Caki2 (cell line): ENCODE data around the gene STYX. TPM values are rescaled to one million over a fixed set of nuclear protein-coding genes. Genes with fewer than 3 reads are reported as not detected.

Source experiments
- DNase-seq: peaks from one replicate; pipeline ENCODE4 v3.0.0-alpha.2; 2015; ENCODE audit warnings: low read depth
- in situ Hi-C: cut with HindIII; loops from 2 replicates; pipeline ENCODE4 v1.10.0; 2016; ENCODE audit warnings: low sequenced_read_pairs, low pct_unique_long_range_greater_than_20kb, mixed read lengths
- total RNA-seq: library from RNA; depleted of rRNA; stranded (reverse); fragments of >200 nt; shearing (Covaris generic); gene quantifications from 2 replicates; pipeline ENCODE4 v1.2.3, GENCODE V29; 2014; ENCODE audit warnings: low replicate concordance; rRNA removed

STYX gene, protein sequence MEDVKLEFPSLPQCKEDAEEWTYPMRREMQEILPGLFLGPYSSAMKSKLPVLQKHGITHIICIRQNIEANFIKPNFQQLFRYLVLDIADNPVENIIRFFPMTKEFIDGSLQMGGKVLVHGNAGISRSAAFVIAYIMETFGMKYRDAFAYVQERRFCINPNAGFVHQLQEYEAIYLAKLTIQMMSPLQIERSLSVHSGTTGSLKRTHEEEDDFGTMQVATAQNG
- 6.1 and 10.4 TPM in 2 replicates for total RNA-seq

DNA sequence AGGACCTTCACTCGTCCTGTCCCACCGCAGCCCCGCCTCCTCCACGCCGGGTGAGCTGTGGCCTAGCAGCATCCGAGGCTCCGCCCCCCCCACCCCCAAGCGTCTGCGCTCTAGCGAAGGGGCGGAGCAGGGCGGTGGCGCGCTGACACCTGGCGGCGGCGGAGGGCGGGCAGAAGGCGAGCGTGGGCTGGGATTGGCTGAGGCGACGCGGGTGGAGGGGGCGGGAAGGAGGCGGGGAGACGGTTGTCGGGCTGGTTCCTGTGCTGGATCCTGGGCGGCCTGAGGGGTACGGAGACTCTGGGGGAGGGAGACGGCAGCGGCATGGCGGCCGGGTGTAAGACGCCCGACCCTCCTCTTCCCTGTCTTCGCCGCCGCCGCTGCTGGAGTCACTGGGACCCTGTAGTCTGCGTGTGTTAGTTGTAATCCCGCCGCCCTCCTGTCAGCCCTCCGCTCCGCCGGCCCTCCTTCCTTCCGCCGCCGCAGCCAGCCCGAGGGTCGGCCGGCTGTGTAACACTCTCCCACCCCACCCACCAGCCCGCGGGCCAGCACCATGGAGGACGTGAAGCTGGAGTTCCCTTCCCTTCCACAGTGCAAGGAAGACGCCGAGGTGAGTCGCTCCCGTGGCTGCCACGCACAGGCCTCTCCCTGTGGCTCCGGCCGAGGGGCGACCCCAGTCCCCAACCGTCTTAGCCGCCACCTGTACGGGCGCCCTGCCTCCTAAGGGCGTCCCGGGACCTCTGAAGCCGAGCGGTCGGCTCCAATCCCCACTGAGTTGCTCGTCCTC lies at the start of gene STYX:
TSS of gene STYX (plus strand) at position 242 of the 784 bp plus-strand sequence. CDS start at position 551, 309 bp downstream.
- in situ Hi-C loops, result no loop called here
- DNase-seq, result peak; percentile 95

DNA sequence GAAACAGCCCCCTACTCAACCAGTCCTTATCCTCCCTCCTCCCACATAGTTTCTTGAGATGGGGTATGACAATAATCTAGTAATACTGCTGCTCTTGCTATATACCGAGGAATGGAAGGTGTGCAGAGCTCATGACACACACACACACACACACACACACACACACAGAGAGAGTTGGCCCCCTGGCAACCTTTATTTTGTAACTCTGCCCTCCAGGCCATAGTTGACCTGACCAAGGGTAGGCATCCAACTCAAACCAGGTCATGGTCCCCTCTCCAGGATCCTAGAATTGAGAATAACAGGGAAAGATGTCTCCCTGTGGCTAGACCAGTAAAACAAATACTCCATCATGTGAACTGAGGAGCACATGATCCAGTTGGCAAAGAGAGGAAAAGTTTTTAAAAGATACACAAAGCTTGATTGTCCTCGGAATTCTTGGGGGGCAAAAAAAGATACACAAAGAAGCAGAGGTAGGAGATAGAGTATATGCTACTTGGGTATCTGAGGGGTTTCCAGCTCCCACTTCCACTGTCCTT lies 45.9 kb upstream of the STYX start:
- in situ Hi-C loops, result no loop called here
- DNase-seq, result no peak

DNA sequence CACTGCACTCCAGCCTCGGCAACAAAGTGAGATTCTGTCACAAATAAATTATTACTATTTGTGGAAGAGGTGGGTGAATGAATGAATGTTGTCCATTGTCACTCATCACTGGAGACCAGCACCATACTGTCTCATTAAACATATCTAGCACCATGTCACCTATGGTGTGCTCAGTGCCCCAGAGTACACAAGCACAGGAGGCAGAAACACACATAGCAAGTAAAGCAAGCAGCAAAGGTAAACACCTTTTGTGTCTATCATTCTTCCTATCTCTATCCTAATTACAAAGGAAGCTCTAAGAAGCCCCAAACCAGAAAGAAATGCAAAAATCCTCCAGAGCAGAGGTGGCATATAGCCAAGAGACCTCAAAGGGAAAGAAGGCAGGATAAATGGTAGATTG lies 43.8 kb upstream of the STYX start:
- no peak for DNase-seq
- in situ Hi-C loops, result no loop called here

DNA sequence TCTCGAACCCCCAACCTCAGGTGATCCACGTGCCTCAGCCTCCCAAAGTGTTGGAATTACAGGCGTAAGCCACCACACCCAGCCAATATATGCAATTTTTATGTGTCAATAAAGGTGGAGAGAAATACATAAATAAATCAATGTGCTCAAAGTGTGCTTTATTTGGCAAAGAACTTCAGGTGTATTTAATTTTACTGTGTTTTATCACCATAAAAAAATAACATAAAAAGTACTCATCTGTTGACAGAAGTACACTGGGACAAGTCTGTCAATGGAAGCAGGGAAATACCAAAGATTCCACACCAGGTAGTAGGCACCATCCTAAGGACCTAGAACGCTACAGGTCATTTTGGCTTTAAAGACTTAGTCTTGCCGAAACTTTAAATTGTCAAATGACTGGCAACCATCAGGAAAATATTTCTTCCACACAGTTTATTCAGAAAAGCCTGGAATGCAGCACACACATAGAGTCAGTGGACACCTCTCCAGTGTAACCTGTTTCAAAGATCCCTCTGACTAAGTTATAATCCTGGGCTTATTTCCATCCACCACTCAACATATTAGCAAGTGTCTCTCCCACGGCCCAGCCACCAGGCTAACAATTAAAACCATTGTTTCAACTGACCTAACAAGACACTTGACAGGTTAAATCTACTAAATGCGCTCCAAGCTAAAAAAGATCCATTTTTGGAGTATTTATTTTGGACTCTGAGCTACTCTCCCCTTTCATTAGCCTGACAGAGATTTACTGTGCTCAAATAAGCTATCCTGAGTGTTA lies 38.8 kb upstream of the STYX start:
- in situ Hi-C loops, result no loop called here
- DNase-seq, result no peak

DNA sequence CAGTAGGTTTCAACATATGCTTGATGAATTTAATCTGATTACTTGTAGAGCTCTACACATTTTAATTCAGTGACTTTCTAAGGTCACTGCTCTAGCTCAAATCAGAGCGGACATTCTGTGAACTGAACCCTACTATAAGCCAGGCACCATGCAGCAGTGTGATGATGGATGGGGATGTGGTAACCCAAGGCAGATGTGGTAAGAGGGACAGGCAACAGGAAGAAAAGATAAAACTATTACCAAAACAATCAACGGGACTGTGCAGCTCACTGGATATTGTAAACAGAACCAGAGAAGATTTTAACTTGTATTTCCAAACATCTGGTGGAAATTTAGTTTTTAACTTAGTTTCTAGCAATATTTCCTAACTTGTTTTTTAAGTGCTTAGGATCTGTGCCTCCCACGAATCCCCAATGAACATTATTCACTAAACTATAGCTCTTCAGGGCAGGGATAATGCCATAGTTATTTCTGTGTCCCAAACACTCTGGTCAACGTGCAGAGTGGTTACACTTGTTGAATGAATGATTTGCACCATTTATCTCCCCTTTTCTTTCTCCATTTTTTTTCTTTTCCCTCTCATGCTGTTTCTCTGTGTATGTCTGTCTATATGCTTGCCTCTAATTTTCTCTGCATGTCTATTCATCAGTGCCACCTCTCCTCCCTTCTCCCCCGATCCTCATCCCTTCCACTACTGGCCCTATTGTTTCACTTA lies 37.6 kb upstream of the STYX start:
- in situ Hi-C loops, result no loop called here
- DNase-seq, result no peak

DNA sequence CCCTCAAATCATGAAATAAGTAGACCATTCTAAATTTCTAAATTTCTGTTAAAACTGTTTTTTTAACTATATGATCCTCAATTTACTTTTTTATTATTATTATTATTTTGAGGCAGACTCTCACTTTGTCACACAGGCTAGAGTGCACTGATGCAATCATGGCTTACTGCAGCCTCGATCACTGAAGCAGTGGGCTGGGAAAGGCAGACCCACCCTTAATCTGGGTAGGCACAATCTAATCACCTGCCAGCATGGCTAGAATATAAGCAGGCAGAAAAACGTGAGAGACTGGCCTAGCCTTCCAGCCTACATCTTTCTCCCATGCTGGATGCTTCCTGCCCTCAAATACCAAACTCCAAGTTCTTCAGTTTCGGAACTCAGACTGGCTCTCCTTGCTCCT lies 36.9 kb upstream of the STYX start:
- DNase-seq, result no peak
- in situ Hi-C loops, result no loop called here

DNA sequence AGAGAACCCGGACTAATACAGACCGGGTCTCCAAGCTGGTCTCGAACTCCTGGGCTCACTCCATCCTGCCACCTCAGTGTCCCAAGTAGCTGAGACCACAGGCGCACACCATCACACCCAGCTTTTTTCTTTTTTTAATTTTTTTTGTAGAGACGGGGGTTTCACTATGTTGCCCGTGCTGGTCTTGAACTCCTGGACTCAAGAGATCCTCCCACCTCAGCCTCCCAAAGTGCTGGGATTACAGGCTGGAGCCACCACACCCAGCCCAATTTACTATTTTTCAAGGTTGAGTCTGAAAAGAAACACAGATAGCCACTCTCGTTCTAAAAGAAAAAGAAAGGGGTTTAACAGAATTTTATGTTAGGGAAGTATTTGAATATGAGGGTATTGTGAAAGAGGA lies 36.4 kb upstream of the STYX start:
- in situ Hi-C loops, result no loop called here
- DNase-seq, result no peak

DNA sequence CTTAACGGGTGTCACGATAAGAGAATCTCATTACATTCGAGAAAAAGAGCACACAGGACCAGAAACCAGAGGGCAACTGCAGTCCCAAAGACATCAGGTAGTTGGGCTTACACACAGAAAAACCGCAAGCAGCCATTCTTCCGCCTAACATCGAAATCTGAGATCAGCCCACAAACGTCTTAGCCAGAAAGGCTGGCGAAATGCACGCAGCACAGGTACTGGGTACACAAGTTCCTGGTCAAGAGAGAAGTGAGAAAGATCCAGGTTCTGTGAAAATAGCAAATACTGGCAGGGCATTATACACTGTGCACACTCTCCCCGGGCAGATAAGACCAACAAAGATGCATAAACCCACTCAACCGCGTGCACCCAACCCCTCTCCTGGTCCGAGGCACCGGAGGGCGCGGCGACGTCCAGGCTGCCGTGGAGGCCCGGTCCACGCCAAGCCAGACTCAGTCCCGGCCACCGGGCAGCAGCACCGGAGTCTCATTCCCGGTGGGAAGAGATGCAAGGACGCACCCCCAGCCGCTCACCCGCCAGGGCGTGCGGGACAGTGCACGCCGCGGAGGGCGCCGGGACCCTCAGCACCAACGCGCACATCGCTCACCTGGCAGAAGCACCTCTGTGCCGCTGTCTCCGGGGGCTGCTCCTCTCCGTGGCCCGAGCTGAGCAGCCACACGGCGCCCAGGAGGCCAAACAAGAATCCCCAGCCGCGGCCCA lies 35.0 kb upstream of the STYX start:
- DNase-seq, result peak; percentile 58
- in situ Hi-C loops, result no loop called here

DNA sequence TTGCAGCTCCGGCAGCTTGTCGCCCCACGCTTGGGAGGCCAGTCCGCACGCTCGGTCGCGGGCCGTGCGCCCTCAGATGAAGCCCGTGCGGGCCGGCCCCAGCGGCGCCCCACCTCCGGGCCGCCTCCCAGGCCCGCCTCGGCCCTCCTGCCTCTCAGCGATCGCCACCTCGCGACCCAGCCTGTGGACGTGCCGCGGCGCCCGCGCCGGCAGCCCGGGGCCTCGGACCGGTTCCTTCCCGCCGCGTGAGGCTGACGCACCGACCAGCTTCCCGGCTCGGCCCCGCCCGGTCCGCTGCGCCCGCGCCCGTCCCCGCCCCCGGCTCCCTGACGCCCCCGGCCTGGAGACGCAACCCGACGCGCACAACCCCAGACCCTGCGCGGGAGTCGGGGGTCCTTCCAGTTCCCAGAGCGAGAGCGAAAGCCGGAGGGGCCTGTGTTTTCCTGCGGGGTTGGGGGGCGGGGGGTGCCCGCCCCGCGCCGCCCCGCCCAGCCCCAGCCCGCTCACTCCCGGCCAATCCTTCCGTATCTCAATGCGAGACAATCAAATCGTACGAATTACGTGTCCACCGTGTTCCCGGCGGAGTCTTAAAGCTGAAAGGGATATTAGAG lies 34.4 kb upstream of the STYX start, which contains the start of gene ERO1A:
TSS of gene ERO1A (minus strand) at position 78 of the 611 bp plus-strand sequence. CDS start at position 1, 77 bp downstream.
- DNase-seq, result peak; percentile 83
- in situ Hi-C loops, result no loop called here

DNA sequence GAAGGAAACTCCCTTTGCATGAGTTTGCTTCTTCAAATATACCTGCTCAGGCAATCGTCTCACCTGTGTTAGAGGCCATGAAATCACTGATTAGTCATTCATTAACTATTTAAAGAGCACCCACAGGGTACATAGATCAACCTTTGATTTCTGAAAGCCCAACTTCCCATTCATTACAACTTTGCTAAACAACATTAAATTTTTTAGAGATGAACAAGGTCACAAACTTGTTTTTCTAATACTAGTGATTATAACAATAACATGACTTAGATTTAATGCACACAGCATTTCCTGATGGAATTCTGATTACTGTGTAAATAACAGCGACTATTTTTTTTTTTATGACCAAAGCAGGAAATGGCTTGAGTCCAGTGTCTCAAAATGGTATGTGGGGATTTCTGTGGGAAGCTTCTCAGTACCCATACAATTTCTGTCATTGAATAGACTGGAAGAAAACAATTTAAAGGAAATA lies 29.2 kb upstream of the STYX start:
- peak; percentile 31 for DNase-seq
- in situ Hi-C loops, result no loop called here

DNA sequence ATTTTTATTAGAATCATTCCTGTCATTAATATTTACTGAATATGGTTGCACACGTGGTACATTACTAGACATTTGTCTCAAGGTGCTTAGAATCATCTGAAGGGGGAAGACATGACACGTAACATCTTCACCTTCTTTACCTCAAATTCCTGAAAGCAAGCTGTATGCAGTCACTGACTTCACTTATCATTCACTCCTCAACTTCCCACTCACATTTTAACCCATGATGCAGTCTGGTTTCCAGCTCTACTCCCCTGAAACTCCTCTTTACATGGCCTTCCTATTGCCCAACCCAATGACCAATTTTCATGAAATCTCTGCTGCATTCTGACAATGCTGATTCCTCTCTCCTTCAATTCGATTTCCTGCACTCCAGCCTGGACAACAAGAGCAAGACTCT lies 28.7 kb upstream of the STYX start:
- DNase-seq, result no peak
- in situ Hi-C loops, result no loop called here

DNA sequence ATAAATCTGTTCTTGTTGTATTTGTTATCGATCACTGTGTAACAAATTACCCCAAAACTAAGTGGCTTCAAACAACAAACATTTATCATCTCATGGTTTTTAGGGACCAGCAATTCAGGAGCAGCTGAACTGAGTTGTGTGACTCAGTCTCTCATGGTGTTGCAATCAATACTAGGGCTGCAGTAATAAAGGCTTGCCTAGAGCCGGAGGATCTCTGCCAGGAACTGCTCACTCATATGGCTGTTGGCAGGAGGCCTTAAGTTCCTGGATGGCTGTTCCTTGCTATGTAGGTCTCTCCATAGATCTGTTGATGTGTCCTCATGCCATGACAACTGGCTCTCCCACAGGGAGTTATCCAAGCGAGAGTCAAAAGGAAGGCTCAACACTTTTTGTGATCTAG lies 26.7 kb upstream of the STYX start:
- in situ Hi-C loops, result no loop called here
- no peak for DNase-seq

DNA sequence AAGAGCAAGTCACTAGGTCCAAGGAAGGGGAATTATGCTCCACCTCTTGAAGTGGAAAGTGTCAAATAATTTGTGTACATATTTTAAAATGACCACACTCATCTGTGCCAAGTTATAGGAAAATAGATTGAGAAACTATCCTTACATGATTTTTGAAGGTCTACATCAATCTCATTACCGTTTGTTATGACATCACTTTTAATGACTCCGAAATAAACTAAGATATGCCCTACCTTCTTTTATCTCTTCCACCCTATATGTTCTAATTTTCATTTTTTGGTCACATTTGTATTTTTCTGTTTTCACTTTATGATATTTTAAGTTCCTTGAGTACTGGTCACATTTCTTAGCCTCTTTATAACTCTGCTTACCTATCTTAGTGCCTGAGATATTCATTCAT lies 26.3 kb upstream of the STYX start:
- in situ Hi-C loops, result no loop called here
- DNase-seq, result no peak

DNA sequence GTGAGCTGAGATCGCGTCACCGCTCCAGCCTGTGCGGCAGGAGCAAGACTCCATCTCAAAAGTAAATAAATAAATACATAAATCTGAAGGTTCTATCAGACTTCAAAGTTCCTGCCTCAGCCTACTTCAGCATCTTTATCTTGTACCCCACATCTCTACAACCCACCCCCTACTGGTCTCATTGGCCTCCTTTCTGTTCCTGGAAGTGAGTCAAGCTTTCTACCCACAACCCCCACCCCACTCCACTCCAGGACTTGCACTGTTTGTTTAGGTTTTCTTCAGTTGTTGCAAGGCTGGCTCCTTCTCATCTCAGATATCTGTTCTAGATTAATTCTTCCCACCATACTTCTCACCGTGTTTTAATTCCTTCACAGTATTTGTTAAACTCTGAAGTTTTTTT lies 23.7 kb upstream of the STYX start:
- in situ Hi-C loops, result no loop called here
- DNase-seq, result no peak

DNA sequence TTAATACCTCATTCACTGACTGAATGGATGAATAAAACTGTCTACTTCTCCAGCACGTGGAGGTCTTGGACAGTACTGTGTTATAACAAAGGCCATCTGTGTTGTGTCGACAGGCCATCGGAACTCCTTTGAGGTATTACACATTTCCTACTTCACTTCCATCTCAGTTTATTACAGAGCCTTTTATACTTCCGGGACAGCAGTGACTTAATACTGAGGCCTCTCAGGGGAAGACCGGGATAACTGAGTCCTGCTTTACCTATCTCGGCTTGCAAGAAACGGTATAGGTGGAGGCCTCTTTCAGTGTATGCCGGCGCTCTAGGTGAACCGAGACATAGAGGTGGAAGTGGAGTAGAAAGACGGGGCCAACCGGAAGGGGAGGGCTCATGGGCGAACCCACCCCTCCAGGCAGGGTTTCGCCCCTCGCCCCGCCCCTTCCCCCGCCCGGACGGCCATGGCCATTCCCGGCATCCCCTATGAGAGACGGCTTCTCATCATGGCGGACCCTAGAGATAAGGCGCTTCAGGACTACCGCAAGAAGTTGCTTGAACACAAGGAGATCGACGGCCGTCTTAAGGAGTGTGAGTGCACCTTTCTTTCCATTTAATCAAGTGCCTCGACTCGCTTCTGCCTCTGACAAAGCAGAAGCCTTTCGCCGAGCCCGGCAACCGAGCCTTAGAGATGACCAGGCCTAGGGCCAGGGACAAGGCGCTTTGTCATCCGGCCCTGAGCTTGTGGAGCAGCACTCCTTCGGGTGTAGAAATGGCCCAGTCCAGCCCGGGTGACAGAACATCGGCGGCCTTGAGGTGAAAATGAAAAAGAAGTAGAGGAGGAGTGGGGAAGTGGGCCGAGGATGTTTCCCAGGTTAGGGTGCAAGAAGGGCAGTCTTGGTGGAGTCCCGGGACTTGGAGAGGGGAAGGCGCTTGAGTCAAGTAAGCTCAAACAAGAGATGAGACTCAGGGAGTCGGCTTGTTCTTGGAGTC lies 23.0 kb upstream of the STYX start, which contains the start of gene PSMC6:
TSS of gene PSMC6 (plus strand) at position 477 of the 983 bp plus-strand sequence. CDS start at position 497, 20 bp downstream.
- in situ Hi-C loops, result no loop called here
- DNase-seq, result peak; percentile 84

DNA sequence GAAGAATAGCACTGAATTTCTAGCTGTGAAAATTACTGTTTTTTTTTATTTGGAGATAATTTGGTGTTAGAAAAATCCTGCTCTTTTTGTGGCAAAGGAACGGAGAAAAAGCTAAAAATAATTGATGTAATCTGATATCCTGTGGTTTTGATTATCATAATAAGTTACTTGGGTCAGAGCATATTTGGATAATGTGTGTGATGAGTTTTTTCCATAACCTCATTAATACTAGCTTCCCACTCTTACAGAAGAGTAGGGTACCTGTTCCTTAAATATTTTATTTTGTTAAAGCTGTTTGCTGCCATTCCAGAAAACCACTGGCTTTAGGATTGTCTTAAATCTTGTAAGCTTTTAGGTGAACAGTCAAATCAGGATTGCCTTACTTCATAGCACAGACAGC lies 18.3 kb upstream of the STYX start:
- no peak for DNase-seq
- in situ Hi-C loops, result no loop called here
